ENCODE results near the gene TMEM255B.
"Not testable (repeated sequence)": the region's sequence is repeated elsewhere in the genome, so short reads cannot be mapped to it uniquely, and the experiment has no call there.

Gene TMEM255B

DNA sequence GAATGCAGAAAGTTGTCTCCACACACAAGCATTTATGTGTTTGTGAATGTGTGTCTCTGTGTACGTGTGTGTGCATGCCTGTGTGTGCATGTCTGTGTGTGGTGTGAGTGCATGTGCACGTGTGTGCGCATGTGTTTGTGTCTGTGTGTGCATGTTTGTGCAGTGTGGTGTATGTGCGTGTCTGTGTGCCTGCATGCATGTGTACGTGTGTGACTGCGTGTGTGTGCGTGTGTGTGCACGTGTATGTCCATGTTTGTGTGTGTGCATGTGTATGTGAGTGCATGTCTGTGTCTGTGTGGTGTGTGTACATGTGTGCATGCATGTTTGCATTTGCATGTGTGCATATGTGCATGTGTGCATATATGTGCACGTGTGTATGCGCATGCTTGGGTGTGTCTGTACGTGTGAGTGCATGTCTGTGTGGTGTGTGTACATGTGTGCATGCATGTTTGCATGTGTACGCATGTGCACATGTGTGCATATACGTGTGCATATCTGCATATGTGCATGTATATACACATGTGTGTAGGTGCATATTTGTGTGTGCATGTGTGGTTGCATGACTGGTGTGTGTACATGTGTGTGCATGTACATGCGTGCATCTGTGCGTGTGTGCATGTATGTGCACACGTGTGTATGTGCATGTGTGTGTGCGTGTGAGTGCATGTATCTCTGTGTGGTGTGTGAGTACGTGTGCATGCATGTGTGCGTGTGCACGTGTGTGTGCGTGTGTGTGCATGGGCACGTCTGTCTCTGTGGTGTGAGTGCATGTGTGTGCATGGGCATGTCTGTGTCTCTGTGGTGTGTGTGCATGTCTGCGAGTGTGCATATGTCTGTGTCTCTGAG is 8.2 kb upstream of the TMEM255B start:
- no peak for DNase-seq

DNA sequence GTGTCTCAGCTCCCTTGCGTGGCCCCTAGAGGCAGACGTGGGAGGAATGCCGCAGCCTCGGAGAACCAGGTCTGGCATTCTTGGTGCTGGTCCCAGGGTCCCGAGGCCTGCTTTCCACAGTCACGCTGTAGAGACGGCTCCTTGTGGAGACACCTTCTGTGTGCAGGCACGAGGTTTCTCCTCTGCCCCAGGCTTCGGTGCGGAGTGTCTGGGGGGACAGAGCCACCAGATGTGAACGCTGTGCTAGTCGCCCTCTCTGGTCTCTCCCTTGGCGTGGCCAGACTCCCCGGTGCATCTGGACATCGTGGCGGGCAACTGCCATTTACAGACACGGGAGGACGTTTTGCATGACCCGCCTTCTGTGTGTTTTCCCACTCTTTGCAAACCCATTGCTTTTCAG is 7.5 kb upstream of the TMEM255B start:
- DNase-seq, result no peak

DNA sequence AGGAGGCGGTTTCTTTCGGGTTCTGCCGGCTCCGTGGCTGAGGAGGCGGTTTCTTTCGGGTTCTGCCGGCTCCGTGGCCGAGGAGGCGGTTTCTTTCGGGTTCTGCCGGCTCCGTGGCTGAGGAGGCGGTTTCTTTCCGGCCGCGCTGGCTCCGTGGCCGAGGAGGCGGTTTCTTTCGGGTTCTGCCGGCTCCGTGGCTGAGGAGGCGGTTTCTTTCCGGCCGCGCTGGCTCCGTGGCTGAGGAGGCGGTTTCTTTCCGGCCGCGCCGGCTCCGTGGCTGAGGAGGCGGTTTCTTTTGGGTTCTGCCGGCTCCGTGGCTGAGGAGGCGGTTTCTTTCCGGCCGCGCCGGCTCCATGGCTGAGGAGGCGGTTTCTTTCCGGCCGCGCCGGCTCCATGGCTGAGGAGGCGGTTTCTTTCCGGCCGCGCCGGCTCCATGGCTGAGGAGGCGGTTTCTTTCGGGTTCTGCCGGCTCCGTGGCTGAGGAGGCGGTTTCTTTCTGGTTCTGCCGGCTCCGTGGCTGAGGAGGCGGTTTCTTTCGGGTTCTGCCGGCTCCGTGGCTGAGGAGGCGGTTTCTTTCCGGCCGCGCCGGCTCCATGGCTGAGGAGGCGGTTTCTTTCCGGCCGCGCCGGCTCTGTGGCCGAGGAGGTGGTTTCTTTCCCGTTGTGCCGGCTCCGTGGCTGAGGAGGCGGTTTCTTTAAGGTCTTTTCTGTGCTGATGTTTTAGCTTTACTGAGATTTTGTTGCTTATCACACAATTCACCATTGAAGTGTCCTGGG is 6.6 kb upstream of the TMEM255B start:
- DNase-seq, result not testable (repeated sequence)

DNA sequence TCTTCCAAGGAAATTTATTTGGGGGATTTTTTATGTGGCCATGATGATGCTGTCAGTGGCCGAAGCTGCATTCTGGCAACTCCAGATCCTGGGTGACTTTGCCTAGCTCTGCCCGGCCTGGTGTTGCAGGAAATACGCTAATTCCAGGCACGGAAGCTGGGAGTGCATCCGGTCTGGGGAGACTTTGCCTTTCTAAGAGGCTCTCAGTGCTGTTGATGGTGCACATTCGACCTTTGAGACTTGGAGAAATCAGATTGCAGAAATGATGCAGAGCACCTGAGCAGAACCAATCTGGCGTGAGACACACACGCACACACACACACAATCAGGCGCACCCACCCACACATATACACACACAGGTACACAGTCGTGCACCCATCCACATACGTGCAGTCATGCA is 5.9 kb upstream of the TMEM255B start:
- DNase-seq, result no peak

DNA sequence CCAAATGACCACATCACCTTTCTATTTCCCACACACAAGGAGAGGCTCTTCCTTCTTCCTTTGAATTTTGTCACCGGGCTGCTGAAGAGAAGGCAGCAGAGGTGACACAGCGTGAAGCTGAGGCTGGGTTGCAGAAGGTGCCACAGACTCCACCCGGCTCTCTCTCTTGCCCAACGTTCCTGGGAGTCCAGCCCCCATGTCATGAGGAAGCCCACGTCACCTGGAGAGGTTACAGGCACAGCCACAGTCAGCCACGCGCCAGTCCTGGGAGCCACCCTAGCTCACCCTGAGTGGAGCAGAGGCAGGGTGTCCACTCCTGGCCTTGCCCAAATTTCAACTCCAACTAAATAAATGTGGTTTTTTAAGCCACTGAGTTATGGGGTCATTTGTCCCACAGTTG is 4.8 kb upstream of the TMEM255B start:
- no peak for DNase-seq

DNA sequence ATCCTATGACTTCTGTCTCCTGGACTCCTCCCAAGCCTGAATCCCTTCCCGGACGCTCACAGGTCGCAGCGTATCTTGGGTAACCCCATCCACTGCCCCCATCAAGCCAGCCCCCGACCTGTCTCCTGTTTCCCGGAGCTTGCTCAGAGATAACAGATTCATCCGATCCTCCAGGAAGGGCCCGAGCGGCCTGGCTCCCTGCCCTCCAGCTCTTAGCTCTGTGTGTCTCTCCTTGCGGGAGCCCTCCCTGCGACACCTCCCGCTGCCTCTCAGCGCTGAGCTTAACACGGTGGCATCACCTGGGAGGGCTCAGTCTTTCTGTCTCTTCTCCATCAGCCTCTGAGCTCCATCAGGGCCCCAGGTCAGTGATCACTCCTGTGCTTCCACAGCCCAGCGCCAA is 4.3 kb upstream of the TMEM255B start:
- DNase-seq, result no peak

DNA sequence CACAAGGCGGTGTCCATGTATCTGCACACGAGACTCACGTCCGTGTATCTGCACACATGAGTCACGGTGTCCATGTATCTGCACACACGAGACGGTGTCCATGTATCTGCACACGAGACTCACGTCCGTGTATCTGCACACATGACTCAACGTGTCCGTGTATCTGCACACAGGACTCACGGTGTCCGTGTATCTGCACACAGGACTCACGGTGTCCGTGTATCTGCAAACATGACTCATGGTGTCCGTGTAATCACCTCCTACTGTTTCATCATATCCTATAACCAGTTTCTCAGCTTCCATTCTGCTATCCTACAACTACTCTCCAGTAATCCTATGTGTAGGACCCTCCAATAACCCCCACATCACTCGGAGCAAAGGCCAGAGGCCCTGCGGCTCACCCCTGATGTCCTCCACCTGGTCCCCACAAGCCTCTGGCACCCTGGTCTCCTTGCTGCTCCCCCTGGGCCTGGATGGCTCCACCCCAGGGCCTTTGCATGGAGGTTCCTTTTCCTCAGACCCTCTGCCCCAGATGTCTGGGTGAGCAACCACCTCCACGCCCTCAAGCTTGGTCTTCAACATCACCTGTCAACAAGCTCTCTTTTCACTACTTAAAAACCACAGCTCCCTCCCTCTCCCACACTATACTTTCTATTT is 2.5 kb upstream of the TMEM255B start:
- no peak for DNase-seq

DNA sequence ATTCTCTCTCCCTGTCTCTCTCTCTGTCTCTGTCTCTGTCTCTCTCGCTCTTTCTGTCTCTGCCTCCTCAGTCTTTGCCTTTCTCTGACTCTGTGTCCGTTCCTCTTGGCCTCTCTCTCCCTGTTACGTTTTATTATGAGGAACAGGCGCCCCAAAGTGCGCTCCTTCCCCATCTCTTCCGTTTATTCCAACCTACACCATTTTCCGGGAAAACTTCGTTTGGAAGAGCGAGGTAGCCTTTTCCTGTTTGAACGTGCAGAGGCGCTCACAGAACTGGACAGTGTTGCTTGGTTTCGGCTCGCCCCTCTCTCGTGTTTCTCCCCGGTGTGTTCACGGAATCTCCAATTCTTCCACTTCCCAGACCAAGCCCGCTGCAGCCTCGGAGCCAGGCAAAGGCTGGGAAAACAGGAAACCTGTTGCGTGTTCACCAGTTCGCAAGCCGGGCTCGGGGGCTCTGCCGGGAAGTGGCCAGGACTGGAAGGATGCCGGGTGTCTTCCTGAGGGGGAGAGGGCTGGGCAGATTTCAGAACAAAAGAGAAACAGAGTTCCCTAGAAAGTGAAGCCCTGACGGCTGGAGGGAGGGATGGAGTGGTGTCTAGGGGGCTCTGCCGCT is 605 bp downstream of the TMEM255B start:
- DNase-seq, result no peak

DNA sequence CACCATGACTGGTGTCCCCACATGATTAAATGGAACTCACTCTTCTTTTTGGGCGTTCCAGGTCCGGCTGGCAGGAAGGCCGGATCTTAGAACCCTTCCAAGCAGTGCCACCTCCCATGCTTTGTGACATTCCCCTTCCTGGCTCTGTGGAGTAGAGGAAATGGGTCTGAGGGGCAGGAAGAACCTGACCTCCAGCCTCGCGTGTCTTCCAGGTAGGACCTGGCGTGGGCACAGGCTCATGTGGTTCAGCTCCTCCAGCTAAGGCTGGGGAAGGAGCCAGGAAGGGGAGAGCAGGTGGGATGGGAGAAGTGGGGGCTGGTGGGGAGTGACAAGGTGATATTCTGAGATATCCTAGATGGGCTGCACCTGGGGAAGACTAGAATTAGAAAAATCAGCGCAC is 2.1 kb downstream of the TMEM255B start:
- DNase-seq, result no peak

DNA sequence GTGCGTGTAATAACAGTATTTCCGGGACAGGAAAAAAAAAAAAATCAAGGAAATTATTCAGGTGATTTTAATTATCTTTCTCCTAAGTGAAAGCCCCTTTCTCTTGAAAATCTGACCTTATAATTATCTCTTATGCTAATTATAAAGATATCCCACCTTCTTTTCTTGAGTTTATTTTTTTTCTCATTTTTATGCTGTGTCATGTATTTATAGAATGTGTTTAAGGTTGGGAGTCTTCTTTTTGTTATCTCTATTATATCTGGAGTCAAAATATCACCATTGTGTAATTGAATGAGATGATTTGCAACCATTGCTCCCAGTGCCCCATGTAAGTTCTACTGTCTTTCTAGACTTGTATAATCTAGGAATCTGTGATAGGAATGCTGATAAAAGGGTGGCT is 3.0 kb downstream of the TMEM255B start:
- DNase-seq, result no peak

DNA sequence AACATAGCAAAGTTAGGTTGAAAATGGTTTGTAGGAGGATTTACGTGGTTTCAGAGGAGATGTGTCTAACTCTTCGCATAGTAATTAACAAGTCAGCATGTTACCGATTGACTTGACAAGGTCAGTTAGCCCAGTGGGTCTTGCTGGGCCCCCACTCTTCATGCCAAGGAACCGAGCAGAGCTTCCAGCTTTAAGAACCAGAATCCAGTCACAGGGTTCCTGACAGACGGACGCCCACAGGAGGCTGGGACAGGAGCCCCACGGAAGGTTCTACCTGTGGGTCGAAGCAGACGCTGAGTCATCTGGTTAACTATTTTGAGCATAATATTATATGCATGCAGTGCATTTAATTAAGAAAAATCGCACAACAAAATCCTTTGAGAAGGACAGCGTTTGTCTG is 3.5 kb downstream of the TMEM255B start:
- DNase-seq, result no peak

DNA sequence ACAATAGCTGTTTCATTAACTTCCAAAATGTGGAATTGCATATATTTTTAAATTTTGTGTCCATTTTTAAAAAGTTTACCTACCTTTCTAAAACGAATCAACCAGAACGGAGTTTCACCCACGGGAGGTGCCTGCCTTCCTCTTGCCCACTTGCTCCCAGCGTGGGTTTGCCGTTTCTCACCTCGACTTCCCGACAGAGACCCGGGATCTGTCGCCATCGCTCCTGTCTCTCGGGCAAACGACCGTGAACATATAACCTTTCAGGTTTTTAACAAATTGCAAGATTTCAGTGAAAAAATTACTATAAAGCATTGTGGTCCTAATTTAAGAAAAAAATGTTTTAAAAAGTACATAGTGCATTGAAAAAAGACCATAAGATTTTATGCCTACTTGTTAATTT is 4.2 kb downstream of the TMEM255B start:
- DNase-seq, result no peak

DNA sequence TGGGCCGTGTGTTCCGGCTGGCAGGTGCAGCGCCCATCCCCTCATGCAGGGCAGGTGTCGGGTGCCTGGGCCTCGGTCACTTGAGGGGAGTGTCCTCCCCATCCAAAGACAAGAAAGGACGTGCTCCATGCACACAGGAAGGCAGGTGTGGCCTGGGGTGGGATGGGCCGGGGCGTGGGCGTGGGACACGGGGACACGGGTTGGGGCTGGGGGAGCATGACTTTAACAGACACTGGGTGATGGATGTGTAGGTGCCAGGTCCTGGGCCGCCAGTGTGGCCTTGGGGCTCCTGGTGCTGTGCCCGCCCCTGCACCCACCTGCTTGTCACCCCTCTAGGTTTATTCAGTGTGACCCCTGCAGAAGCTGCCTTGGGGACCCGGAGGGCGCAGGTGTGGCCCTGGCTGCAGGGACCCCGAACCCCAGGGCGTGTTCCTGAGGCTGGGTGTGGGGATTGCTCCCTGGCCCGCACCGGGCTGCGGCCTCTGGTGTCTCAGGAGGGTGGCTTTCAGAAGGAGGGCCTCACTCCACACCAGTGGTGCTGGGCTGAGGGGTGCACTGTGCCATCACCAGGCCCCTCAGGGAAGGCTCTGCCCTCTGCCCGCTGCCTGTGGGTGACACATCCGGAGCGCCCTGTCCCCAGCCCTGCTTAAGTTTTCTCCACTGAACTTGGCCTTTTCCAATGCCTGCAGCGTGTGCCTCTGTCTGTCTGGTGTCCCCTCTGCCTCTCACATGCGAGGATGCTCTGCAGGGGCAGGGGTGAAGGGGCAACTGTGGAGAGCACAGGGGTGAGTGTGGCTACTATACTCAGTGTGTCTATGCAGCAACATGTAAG is 5.2 kb downstream of the TMEM255B start:
- no peak for DNase-seq

DNA sequence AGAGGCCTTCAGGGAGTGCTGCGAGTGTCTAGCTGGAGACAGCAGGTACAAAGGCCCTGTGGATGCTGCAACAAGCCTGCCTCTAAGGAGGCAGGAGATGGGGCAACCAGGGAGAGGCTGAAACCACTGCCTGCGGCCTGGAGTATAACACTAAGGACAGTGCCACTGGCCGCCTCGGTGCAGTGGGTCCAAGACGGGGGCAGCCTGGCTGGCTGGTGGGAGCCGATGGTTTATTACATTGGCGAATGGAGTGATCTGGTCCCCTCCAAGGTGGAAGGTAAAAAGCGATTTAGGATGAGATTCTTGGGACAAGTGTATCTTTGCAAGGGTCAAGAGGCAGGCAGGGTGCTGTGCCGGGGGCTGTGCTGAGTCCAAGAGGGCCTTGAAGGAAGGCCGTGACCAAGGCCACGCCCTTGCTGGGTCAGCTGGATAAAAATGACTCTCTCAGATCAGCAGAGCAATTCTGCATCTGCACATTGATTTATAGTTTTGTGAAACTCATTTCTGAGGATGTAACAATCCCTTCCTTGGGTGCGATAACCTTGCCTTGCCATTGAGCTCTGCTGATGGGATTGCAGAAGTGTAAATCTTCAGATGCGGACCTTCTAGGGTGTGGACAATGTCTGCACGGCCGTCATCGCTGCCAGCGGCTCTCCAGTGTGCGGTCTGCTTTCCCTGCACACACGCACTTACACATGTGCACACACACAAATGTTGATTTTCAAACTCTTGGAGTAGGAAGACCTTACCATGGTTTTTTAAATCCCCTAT is 6.0 kb downstream of the TMEM255B start:
- DNase-seq, result no peak

DNA sequence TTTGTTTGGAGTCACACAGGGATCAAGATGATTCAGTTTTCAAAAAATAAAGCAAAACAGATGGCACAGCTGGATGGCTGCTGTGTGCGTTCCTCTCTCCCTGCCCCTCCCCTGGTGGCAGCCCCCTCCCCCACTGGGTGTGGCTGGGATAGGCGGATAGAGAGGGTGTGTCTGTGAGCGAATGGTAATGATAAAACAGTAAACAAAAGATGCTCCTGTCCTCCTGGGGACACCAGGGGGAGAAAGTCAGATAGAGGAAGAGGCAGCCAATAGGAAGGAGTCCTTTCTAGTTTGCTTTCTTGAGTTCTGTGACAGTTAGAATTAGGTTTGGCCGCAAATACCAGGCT is 6.5 kb downstream of the TMEM255B start:
- DNase-seq, result peak; percentile 9

DNA sequence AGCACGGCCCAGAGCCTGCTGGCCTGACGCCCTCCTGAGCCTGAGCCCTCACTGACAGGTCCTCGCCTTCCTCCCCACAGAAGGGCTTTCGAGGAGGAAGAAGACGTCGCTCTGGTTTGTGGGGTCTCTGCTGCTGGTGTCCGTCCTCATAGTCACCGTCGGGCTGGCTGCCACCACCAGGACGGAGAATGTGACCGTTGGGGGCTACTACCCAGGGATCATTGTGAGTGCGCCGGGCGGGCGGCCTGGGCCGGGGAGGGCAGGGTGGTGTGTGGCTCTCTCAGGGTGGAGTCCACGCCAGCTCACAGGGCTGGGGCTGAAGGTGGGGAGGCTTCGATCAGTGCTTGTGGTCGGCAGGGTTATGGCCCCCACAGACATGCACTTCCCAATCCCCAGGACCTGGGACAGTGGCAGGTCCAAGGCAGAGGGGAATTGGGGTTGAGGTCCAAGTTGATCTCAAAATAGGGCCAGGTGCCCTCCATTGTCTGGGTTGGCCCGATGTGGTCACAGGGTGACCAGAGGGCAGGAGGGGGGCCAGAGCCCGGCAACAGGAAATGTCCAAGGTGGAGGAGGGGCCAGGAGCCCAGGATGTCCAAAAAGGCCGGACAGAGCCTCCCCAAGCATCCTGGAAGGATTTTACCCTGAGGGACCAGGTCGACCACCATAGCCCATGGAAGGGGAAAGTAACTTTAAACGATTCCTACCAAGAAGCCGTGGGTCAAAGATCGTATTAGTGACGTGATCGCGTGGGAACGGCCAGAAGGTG is 7.2 kb downstream of the TMEM255B start:
- no peak for DNase-seq

DNA sequence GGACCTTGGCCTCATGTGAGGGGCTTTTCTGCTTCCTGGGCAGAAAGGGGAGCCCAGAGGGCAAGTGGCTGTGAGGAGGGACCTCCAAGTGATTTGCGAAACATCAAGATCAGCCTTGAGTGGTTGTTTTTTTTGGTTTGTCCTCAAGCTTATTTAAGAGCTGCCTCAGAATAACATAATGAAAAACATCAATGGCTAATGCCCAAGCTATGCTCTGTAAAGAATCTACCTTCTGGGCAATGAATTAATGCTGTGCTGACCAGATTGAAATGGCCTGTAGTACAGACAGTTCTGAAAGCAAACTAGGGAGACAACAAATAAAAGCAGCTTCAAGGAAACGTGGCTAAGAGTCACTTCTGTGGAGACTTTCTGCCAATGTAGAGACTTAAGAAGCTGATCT is 8.3 kb downstream of the TMEM255B start:
- no peak for DNase-seq

DNA sequence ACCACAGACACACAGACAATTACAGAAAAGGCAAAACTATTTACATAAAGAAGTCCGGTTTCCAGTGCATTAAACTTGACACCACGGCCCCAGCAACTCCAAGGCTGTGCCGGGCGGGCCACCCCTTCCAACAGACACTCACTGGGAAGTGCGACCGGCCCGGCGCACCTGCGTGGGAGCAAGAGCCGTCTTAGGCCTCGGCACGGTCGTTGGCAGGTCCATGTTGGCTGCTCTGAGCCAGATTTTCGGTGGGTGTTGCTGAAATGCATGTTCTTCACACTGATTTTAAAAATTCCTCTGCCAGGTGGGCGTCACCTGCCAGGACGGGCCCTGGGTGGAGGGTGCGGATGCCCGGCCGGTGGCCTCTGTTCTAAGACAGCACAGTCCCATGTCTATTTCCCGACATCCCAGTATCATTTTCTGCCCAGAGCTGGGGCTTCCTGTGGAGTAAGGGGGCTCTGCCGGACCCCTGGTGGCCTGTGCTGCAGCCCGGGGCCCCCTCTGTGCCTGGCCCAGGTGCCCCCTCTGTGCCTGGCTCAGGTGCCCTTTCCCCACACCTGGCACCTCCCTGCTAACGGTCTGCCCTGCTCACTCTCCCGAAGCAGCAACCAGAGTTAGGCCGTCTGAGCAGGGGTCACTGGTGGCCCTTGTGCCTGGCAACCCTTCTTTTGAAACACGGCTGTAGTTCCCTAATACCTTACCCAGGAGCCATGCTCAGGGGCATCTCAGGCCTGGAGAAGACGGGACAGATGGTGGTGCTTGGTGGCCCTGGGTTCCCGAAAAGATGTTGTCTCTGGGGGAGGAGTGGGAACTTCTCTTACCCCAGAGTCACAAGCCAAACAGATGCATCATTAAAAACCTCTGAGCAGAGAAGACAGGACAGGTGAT is 9.2 kb downstream of the TMEM255B start:
- no peak for DNase-seq

DNA sequence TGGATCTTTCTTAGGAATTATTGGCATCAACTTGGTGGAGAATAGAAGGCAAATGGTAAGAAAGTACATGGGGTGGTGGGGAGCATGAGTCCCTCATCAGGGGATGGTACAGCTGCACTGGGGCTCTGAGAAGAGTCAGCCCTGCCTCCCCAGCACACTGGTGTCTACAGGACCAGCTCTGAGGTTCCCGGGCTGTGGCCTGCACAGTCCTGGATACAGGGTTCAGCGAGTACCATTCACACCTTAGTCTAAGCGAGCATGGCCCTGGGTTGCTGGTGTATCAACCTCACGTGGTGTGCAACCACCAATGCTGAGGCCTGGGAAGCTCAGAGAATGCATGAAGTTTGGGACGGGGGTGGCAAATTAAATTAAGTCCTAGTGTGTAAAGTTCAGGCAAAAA is 10.1 kb downstream of the TMEM255B start:
- DNase-seq, result no peak

DNA sequence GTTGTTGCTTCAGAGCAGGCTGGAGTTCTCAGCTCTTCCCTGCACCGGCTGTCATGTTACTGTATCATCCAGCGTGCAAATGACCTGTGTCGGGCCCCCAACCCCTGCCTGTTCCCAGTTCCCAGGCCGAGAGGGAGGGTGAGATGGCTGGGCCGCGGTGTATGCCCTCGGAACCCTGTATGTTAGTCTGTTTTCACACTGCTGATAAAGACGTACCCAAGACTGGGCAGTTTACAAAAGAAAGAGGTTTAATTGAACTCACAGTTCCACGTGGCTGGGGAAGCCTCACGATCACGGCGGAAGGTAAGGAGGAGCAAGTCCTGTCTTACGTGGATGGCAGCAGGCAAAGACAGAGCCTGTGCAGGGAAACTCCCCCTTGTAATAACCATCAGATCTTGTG is 10.9 kb downstream of the TMEM255B start:
- no peak for DNase-seq
